ENCODE measurements around the gene TMEM17. TPM values are rescaled to one million over a fixed set of nuclear protein-coding genes. Genes with fewer than 3 reads are reported as not detected.

The TMEM17 gene
- total and polyA plus RNA-seq, 2 experiments from 2014 or later, result 1.8 to 5.0 TPM

GRCh38 chr2:62466503-62466854 lies 39.5 kb downstream of the TMEM17 start:
- no peak for DNase-seq (ENCODE audit: low read depth in 1 of 2, low spot score in 1 of 2)
- H3K4me3 ChIP-seq, result no peak overlapping the region
- H3K4me1 ChIP-seq (ENCODE audit: low read depth), result peaks cover 4% of the 10 kb centered on the region
- no peaks in the 10 kb centered on the region for H3K27me3 ChIP-seq
- no peaks in the 10 kb centered on the region for H3K36me3 ChIP-seq
- H3K27ac ChIP-seq, result no peak overlapping the region
- no peaks in the 10 kb centered on the region for H3K9me3 ChIP-seq (ENCODE audit: low read depth)
- no peak for TF ChIP-seq CTCF (IDR thresholded peaks at IDR 0.05; ENCODE audit: low read depth, low read length)

- Histone ChIP-seq H3K4me3 (no peak overlapping the region), H3K27me3 (no peaks in the 10 kb centered on the region), H3K4me1 (ENCODE audit: low read depth) (peaks cover 4% of the 10 kb centered on the region), H3K27ac (no peak overlapping the region), H3K36me3 (no peaks in the 10 kb centered on the region), H3K9me3 (ENCODE audit: low read depth) (no peaks in the 10 kb centered on the region)
- TF ChIP-seq CTCF (IDR thresholded peaks at IDR 0.05; ENCODE audit: low read depth, low read length), result no peak
- peak in 1 of 2 donors; percentile 66 for DNase-seq (ENCODE audit: low read depth in 1 of 2, low spot score in 1 of 2)
These were observed 40.1 kb downstream of the TMEM17 start for GRCh38 chr2:62465741-62466502.

- no peak for TF ChIP-seq CTCF (IDR thresholded peaks at IDR 0.05; ENCODE audit: low read depth, low read length)
- Histone ChIP-seq H3K9me3 (ENCODE audit: low read depth) (no peaks in the 10 kb centered on the region), H3K4me3 (no peak overlapping the region), H3K4me1 (ENCODE audit: low read depth) (peaks cover 4% of the 10 kb centered on the region), H3K27me3 (no peaks in the 10 kb centered on the region), H3K36me3 (no peaks in the 10 kb centered on the region), H3K27ac (no peak overlapping the region)
- DNase-seq (ENCODE audit: low read depth in 1 of 2, low spot score in 1 of 2), result no peak
These were observed 40.8 kb downstream of the TMEM17 start for GRCh38 chr2:62465039-62465740.

GRCh38 chr2:62464221-62465007 lies 41.6 kb downstream of the TMEM17 start:
- Histone ChIP-seq H3K27me3 (no peaks in the 10 kb centered on the region), H3K4me3 (no peak overlapping the region), H3K4me1 (ENCODE audit: low read depth) (peaks cover 4% of the 10 kb centered on the region), H3K9me3 (ENCODE audit: low read depth) (no peaks in the 10 kb centered on the region), H3K27ac (no peak overlapping the region), H3K36me3 (no peaks in the 10 kb centered on the region)
- no peak for TF ChIP-seq CTCF (IDR thresholded peaks at IDR 0.05; ENCODE audit: low read depth, low read length)
- DNase-seq (ENCODE audit: low read depth in 1 of 2, low spot score in 1 of 2), result no peak

GRCh38 chr2:62462211-62462610 lies 43.8 kb downstream of the TMEM17 start:
- TF ChIP-seq CTCF (IDR thresholded peaks at IDR 0.05; ENCODE audit: low read depth, low read length), result no peak
- DNase-seq (ENCODE audit: low read depth in 1 of 2, low spot score in 1 of 2), result no peak
- H3K36me3 ChIP-seq, result no peaks in the 10 kb centered on the region
- H3K27ac ChIP-seq, result no peak overlapping the region
- H3K4me1 ChIP-seq (ENCODE audit: low read depth), result peaks cover 1% of the 10 kb centered on the region
- H3K9me3 ChIP-seq (ENCODE audit: low read depth), result no peaks in the 10 kb centered on the region
- no peaks in the 10 kb centered on the region for H3K27me3 ChIP-seq
- H3K4me3 ChIP-seq, result no peak overlapping the region
